Peyer's patch (tissue), 4 donors: ENCODE measurements around the gene FAM83F.

Experiments
- CTCF ChIP-seq, 6 experiments: fragments of 450-650 bp in 4 of 6; fragments of 200-600 bp in 2 of 6; sonication (generic) in 1 of 6; IDR thresholded peaks; one replicate each; pipeline ENCODE4 v1.5.1; 2017 to 2019; ENCODE audit warnings: antibody characterized with exemption in 6 of 6, mild to moderate bottlenecking in 3 of 6, moderate library complexity in 1 of 6
- POLR2A ChIP-seq, 2 donors: fragments of 450-650 bp; IDR thresholded peaks; one replicate each; pipeline ENCODE4 v1.5.1; 2017; ENCODE audit warnings: antibody characterized with exemption in 2 of 2, mild to moderate bottlenecking in 2 of 2, moderate library complexity in 2 of 2

DNA sequence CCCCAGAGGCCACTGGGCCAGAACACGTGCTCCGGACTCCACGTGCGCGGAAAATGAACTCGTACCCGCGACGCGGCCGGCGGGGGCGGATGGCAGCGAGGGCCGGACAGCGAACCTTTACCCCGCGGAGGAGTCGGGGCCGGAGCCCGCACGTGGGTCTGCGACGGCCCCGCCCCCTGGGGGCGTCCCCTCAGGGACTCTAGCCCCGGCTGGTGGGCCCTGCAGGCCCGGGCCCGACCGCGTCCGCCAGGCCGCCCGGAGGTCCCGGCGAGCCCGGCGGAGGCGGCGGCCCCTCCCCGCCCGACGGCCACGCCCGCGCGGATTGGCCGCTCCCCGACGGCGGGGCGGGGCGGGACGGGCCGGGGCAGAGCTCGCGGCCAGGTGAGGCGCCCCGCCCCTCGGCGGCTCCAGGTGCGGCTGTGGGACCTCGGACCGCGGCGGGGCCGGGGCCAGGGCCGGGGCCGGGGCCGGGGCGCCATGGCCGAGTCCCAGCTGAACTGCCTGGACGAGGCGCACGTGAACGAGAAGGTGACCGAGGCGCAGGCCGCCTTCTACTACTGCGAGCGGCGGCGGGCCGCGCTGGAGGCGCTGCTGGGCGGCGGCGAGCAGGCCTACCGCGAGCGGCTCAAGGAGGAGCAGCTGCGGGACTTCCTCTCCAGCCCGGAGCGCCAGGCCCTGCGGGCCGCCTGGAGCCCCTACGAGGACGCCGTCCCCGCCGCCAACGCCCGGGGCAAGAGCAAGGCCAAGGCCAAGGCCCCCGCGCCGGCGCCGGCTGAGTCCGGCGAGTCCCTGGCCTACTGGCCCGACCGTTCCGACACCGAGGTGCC is at the start of gene FAM83F:
- TF ChIP-seq CTCF (IDR thresholded peaks at IDR 0.05) (no peak), POLR2A (IDR thresholded peaks at IDR 0.05) (peak; percentile 58 to 84)
